Daoy (cell line): Measurements from ENCODE around the gene ANKRD11. TPM values are rescaled to one million over a fixed set of nuclear protein-coding genes. Genes with fewer than 3 reads are reported as not detected.
"Not testable (repeated sequence)": the region's sequence is repeated elsewhere in the genome, so short reads cannot be mapped to it uniquely, and the experiment has no call there.

Experiments
- DNase-seq: peaks from one replicate; pipeline ENCODE4 v3.0.0-alpha.2; 2015; ENCODE audit warnings: low read depth
- total RNA-seq: library from RNA; depleted of rRNA; stranded (reverse); fragments of >200 nt; shearing (Covaris generic); gene quantifications from 2 replicates; pipeline ENCODE4 v1.2.3, GENCODE V29; 2014

Gene ANKRD11
- total RNA-seq, 1 experiment from 2014 or later, result 27.8 TPM

DNA sequence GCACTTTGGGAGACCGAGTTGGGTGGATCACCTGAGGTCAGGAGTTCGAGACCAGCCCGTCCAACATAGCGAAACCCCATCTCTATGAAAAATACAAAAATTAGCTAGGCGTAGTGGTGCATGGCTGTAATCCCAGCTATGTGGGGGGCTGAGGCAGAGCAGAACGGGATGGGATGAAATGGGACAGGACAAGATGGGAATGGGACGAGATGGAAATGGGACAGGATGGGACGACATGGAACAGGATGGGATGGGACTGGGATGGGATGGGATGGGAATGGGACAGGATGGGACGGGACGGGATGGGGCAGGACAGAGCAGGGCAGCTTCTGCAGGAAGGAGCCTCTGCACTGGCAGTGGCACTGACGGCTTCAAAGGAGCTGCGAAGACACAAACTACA, 106.1 kb downstream of the ANKRD11 start:
- no peak for DNase-seq

DNA sequence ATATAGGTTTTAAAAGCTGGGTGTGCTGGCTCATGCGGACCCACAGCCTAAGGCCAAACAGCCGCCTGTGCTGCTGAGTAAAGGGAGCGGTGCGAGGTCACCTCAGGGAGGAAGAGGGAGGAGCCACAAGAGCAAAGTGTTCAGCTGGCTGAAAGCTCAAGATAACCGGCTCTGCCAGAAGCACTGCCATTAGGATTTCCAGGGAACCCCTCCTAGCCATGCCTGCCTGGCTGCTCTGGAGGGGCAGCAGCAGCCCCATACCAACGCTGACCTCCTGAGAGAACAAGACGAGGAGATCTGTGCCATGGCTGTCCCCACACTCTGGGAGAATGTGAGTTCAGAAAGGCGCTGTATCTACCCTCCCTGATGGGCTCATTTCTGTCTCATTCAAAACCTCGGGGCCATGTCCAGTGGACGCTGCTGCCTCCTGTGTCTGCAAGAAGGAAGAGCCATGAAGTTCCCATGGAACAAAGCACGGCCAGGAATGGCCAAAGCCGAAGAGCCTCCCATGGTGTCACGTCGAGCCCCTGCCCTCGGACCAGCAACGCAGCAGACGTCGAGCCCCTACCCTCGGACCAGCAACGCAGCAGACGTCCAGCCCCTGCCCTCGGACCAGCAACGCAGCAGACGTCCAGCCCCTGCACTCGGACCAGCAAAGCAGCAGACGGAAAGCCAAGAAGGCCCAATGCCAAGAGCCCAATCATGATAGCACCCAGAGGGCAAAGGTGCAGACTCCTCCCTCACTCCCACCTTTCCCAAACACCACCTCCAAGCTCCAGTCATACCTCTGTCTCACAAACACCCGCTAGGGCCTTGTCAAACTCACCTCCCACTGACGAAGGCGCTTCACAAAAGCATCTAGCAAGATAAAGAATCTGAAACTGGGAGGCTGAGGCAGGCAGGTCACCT, 107.0 kb downstream of the ANKRD11 start:
- peak; percentile 55 for DNase-seq

DNA sequence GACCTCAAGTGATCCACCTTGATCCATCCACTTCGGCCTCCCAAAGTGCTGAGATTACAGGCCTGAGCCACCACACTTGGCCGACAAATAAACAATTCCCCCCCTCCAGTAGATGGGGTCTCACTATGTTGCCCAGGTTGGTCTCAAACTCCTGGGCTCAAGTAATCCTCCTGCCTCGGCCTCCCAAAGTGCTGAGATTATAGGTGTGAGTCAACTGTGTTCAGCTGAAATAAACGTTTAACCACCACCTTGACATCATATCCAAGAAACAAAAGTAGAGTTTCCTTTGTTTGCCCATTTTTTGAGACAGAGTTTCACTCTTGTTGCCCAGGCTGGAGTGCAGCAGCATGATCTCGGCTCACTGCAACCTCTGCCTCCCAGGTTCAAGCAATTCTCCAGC, 107.8 kb downstream of the ANKRD11 start:
- not testable (repeated sequence) for DNase-seq

DNA sequence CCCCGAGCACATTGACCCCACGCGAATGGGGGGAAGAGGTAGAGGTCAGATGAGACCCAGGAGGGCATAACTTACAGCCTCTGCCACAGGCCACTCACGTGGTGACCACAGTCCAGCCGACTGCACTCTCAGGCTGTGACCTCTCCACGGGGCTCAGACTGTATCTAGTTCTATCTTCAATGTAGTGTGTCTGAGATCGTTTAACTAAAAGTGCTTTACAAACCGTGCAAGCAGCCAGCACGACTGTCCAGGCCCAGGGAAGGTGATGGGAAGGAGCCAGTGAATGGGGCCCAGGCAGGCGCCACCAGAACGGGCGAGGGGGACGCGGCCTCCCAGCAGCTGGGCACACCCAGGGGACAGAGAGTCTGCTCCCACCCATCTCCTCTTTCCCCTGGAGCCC, 108.6 kb downstream of the ANKRD11 start:
- DNase-seq, result no peak

DNA sequence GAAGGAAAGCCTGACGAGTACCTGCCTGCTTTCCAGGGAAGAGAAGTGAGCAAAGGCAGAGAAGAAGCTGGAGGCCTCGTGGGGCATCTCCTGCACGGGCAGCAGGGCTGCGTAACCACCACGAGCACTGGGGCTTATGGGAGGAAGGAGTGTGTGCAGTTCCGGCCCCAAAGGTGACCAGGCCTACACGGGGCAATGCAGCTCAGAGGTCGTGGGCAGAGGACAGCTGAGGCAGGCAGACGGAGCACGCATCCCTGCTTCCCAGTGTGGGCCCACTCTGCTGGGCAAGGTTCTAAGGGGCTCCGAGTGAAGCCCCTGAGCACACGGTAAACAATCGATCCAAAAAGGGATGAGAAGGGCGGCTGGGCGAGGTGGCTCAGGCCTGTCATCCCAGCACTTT, 109.7 kb downstream of the ANKRD11 start:
- no peak for DNase-seq

DNA sequence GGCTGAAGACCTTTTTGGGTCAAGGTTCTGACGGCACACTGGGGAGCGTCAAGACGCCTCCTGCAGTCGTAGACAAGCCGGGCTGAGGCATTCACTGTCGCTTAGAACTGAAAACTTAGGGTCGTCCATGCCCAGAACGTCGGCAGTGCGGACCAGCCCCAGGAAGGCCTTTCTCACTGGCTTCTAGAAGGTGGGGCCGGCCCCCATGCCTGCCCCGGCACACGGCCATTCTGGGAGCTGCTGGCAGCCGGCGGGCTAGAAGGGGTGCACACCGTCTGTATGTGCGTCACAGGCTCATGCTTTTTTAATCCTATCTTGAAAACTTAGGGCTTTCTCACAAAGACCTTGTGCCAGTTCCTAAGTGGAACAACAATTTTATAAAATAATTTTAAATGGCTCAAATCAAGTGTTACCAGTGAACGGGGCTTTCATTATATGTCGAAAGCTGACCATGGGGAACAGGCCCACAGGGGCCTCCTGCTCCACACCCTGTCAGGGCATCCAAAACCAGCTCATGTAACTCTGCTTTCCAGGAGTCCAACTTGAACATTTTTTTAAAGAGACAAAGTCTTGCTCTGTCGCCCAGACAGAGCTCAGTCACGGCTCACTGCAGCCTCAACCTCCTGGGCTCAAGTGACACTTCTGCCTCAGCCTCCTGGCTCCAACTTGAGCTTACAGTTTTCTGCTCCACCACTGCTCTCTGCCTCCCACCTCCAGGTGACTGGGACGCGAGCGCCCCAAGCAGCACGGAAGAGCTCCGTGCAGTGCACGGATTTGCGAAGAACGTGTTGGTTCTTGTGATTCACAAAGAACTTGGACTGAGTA, 111.2 kb downstream of the ANKRD11 start:
- no peak for DNase-seq

DNA sequence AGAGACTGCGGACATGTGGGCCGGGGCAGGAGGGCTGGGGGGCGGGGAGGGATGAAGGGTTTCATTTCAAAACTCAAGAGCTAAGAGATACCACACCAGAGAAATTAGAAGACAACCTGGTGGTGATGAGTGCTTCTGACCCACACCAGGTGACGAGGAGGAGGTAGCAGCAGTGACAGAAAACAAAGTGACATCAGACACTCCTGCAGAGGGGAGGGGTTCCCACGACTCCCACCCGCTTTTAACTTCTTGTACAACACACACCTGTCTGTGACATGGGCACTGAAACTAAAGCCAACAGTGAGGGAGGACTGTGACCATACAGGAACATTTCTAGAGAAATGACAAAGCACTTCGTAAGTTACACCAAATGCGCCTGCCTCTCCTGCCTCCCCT, 112.9 kb downstream of the ANKRD11 start:
- DNase-seq, result no peak

DNA sequence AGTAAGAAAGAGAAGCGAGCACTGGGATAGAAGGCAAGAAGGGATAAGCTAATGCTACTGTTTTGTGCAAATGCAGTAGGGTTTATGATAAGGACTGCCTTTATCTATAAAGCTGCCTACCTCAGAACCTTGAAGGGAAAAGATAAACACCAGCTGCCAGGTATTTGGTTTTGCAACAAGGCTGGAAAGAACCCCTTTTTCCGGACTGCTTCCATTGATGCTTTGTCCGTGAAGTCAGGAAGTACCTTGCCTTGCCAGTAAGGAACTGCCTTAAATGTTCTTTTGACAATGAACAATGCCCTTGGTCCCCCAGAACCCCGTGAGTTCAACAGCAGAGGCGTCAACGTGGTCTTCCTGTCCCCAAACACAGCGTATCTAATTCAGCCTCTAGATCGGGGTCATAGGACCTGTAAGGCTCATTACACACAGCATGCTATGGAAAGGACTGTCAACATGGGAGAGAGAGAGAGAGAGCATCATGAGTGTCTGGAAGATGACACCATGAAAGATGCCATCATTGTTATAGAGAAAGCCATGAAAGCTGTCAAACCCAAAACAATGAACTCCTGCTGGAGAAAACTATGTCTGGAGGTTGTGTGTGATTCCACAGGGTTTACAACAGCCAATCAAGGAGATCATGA, 113.4 kb downstream of the ANKRD11 start:
- DNase-seq, result no peak

DNA sequence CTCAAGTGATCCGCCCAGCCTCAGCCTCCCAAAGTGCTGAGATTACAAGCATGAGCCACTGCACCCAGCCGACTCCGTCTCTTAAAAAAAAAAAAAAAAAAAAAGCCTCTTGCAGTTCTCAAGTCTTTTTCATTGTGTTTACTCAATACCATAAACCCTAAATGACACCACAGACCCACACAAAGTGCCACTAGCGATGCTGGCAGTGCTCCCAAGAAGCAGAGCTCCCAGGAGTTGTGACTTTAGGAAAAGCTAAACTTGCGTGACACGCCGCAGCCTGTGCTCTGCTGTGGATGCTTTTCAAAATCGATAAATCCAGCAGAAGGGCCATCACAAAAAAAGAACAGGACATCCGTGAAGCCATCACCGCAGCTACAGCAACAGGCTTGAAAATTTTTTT, 114.7 kb downstream of the ANKRD11 start:
- DNase-seq, result no peak

DNA sequence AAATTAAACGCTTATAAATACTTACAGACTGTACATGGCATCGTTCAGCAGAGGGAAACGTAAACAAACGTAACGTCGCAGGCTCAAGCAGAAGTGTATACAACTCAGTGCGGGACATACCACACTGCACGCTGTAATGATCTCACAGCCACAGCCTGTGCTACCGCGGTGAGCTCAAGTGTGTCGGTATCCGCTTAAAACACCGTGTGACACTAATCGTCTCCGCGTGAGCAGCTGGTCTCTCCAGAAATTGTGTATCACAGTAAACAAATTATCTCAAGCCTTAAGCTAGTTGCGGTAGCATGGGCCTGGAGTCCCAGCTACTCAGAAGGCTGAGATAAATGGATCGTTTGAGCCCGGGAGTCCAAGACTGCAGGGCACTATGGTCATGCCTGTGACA, 115.3 kb downstream of the ANKRD11 start:
- DNase-seq, result no peak

DNA sequence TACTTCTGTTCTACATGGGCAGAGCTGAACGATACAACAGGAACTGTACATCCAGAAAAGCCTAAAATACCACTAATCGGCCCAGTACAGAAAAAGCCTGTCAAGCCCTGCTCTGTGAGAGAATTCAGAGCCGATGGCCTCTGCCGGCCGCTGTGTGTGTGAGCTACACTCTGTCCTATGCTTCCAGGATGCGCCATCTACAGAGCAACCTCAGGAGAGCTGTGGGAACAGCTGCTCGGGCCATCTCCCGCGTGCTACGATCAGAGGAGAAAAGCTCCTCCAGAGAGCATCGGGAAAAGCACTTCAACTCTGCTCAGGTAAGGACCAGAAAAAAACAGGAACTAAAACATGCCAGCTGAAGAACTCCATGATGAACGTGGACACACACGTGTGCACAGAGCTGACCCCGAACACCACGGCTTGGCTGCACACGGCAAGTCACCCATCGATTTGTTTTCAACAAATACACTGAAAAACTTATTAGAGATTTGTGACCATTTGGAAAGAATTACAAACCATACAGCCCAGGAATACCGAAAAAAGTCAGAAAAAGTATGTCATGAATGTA, 115.9 kb downstream of the ANKRD11 start:
- DNase-seq, result no peak

DNA sequence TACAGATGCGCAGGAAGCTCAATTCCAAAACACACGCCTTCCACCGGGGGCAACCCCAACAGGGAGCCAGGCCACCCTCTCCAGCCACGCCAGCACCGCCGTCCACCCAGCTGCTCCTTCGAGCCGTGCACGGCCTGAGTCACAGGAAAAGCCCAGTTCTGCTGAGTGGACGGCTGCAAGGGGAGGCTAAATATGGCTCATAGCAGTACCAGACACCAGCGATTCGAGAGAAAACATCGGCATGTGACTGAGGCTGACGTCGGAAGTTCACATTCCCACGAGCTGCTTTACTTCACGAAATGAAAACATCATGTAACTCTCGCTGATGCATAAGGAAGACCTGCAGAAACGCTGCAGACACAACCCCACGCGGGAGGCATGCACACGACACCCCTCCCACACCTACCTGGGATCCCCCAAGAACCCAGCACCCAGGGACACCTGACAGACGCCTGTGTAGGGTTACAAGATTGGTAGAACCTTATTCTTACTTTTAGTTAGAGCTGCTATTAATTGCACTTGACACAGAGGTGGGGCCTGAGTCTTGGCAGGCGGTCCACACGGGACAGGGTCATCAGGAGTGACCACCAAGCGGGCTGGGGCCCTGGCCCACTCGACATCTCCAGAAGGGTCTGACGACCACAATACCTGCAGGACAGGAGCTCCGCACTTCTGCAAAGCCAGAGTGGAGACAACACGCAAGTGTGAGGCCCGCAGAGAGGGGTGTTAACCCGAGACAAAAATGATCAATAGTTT, 116.8 kb downstream of the ANKRD11 start:
- DNase-seq, result no peak

DNA sequence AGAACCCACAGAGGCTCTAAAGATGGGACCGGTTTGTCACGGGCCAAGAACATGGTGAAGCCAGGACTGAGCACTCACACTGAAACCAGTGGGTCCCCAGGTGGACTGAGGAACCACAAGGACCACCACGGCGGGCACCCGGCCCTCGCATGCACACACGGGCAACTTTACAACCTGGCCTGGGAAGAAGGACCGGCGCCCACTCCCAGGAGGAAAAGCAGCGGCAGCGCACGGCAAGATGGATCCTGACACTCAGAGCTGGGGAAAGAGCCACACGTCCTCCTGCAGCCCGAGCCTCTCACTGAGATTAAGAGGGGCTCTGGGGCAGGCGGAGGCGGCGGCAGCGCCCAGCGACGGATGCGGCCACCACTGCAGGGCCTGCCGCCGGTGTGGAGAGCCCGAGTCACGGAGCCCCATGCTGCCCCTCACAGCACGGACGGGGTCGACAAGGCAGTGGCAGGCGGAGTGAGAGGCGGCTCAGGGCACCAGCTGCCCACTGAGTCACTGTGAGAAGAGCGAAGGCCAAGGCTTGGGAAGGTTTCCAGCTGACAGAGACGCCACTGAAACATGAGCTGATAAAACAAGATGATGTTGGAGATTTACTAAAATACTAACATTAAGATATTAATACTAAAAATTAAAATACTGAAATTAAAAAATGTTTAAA, 118.3 kb downstream of the ANKRD11 start:
- DNase-seq, result no peak

DNA sequence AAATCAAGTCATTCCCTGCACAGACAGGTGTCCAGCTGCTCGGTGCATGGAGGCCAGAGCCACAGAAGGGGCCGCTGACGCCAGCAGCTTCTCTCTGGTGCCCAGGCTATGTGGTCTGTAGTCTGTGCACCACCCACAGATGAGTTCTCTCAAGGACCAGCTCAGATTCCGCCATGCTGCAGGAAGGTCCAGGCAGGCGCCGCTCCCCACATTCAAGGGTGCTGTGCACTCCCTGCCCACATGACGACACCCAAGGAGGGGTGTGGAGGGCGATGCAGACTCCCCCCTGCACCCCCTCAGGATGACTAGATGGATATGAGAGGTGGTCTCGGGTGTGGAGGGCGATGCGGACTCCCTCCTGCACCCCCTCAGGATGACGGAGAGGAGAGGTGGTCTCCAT, 119.0 kb downstream of the ANKRD11 start:
- DNase-seq, result no peak

DNA sequence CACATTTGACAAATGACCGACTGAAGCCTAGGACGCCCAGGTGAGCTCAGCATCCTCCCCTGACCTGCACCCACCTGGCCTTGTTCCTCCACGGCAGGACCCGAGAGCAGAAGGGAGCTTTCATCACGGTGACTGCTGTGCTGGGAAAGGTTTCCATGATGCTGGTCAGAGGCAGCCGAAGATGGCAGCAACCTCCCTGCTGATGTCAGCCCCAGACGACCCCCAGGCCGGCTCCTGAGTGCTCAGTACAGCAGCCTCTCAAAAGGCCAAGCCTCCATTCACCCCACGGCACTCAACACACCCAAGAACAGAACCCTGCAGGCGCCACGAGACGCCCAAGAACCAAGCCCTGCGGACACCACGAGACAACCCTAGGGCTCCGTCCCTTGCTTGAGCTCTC, 119.8 kb downstream of the ANKRD11 start:
- DNase-seq, result no peak

DNA sequence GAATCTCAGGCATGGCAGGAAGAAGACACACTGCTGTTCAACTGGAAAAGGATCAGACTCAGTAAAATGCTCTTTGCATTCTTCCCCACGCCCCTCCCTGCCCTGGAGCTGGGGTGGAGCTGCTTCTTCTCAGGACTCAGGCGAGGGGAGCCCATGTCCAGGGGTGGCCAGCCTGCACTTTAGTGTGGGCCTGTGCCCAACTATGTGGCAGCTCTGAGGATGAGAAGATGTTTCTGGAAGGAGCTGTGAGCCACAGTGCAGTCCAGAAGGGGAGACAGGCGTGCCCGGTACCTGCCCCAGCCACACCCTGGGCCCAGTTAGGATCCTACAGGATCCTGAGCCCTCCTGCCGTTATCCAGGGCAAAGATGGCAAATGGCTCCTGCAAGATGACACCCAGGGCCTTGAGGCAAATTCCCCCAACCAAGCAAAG, 120.3 kb downstream of the ANKRD11 start:
- DNase-seq, result no peak

DNA sequence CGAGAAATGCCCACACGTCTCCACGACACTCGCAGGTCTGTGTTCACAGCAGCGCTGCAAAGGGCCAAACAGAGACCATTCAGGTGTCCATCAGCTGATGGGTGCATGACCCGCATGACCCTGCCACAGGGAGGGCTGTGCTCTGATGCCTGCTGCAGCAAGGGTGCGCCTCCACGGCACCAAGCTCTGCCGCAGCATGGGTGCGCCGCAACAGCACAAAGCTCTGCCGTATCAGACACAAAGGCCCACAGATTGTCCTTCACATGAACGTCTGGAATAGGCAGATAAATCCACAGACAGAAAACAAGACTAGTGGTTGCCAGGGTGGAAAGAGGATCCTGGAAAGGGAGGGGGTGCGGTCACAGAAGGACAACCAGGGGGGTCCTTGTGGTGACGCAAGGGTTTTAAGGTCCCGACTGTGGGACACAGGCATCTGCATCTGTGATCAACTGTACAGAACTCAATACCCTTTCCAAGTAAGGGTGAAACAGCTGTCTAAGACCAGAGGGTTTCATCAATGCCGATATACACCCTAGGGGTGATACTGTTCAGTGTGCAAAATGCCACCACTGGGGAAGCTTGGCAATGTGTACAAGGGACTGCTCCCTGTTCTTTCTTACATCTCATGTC, 121.0 kb downstream of the ANKRD11 start:
- no peak for DNase-seq

DNA sequence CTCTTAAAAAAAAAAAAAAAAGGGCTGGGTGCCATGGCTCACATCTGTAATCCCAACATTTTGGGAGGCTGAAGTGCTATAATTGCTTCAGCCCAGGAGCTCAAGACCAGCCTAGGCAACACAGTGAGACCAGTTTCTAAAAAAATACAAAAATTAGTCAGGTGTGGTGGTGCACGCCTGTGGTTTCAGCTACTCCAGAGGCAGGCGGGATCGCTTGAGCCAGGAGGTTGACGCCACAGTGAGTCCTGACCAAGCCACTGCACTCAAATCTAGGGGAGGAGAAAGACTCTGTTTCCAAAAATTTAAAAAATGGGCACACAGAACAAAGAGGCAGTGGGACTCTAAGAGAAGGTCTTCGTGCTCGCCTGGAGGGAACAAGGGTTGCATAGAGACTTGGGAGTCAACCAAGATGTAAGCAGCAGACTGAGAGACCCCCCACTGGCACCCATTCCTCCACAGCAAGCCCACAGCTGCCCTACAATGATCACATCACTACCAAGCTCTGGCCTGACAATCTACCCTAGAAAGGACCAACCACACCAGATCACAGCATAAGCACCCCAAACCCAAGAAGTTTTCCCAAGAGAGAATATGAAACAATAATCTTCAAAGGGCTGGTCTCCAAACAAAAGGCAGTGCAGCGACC, 121.6 kb downstream of the ANKRD11 start:
- DNase-seq, result no peak

DNA sequence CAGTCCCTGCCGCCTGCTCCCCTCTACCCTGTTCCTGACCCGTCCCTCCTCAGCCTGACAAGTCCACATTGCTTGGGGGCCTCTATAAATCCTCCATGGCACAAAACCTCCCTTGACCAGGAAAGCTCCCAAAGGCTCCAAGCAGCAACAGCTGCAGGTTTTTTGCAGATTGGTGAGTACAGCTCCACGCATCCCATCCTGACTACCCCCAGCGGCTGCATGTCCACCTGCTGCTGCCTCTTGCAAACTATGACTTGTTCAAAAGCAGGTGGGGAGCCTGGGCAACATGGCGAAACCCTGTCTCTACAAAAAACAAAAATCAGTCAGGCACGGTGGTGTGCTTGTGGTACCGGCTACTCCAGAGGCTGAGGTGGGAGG, 122.8 kb downstream of the ANKRD11 start:
- no peak for DNase-seq
